Pons (tissue), 1 donor: Measurements from ENCODE around the gene PIP4K2B.
"Not testable (repeated sequence)": the region's sequence is repeated elsewhere in the genome, so short reads cannot be mapped to it uniquely, and the experiment has no call there.

ENCODE experiments used
- DNase-seq: peaks from one replicate; pipeline ENCODE4 v3.0.0-alpha.2; 2016; ENCODE audit warnings: low spot score

PIP4K2B gene

GRCh38 chr17:38729368-38729885, 69.9 kb downstream of the PIP4K2B start:
- no peak for DNase-seq

- no peak for DNase-seq
Measured at GRCh38 chr17:38728290-38728831, 71.0 kb downstream of the PIP4K2B start.

- no peak for DNase-seq
Measured at GRCh38 chr17:38727736-38728135, 71.6 kb downstream of the PIP4K2B start.

- DNase-seq: not testable (repeated sequence)
Measured at GRCh38 chr17:38726145-38726544, 73.2 kb downstream of the PIP4K2B start.

- no peak for DNase-seq
Measured at GRCh38 chr17:38725066-38725465, 74.3 kb downstream of the PIP4K2B start.

- peak; percentile 86 for DNase-seq
Measured at GRCh38 chr17:38724337-38724988, 74.9 kb downstream of the PIP4K2B start.

- DNase-seq: no peak
Measured at GRCh38 chr17:38721802-38722201, 77.6 kb downstream of the PIP4K2B start.

GRCh38 chr17:38720941-38721340, 78.4 kb downstream of the PIP4K2B start:
- DNase-seq: no peak

- no peak for DNase-seq
Measured at GRCh38 chr17:38719943-38720641, 79.3 kb downstream of the PIP4K2B start.

- no peak for DNase-seq
Measured at GRCh38 chr17:38719289-38719942, 79.9 kb downstream of the PIP4K2B start.

- no peak for DNase-seq
Measured at GRCh38 chr17:38717139-38717745, 82.1 kb downstream of the PIP4K2B start.

- no peak for DNase-seq
Measured at GRCh38 chr17:38716368-38717005, 82.9 kb downstream of the PIP4K2B start.
